Activated T-helper 17 cell treated with anti-CD3 and anti-CD28 coated beads, Interleukin-2, amount 50 U/mL, for 72 hours (primary cell): Measurements from ENCODE around the gene RGS7. TPM values are rescaled to one million over a fixed set of nuclear protein-coding genes. Genes with fewer than 3 reads are reported as not detected.
"Not testable (repeated sequence)": the region's sequence is repeated elsewhere in the genome, so short reads cannot be mapped to it uniquely, and the experiment has no call there.

ENCODE experiments used
- ATAC-seq: fragments of 150-1000 bp; cut with Tn5 transposase; replicated peaks from 2 replicates; pipeline ENCODE4 v1.10.0; 2021; ENCODE audit warnings: mild to moderate bottlenecking, moderate library complexity
- H3K27ac Mint-ChIP-seq: one replicate; pipeline ENCODE4 v1.8.0; 2022; ENCODE audit warnings: mixed read lengths
- H3K27me3 Mint-ChIP-seq: one replicate; pipeline ENCODE4 v1.8.0; 2022; ENCODE audit warnings: mixed read lengths
- H3K36me3 Mint-ChIP-seq: one replicate; pipeline ENCODE4 v1.8.0; 2022; ENCODE audit warnings: low read depth, mild to moderate bottlenecking, mixed read lengths
- H3K4me1 Mint-ChIP-seq: one replicate; pipeline ENCODE4 v1.8.0; 2022; ENCODE audit warnings: mixed read lengths
- H3K4me3 Mint-ChIP-seq: one replicate; pipeline ENCODE4 v1.8.0; 2022; ENCODE audit warnings: mild to moderate bottlenecking, mixed read lengths
- H3K9me3 Mint-ChIP-seq: one replicate; pipeline ENCODE4 v1.8.0; 2022; ENCODE audit warnings: mixed read lengths
- total RNA-seq, 2 donors: library from RNA; stranded (reverse); gene quantifications; one replicate each; pipeline ENCODE4 v1.2.3, GENCODE V29; 2022

The RGS7 gene
- total RNA-seq, 2 donors from 2014 or later = not detected

DNA sequence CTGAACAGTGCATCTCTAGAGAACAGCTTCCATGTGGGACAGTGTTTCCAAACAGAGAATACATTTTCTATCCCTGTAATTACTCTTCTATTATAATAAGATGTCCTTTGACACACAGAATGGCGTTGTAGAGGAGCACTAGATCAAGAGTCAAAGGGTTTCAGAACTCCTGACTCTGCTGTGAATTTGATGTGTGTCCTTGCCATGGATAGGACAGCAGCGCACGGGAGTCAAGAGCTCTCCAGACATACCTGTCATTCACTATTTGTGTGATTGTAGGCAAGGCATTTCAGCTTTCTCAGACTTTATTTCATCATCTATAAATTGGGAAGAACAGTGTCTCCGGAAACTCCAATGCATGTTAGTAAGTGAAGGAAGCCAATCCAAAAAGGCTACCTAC lies 176.4 kb downstream of the RGS7 start:
- H3K36me3 Mint-ChIP-seq = no peaks in the 10 kb centered on the region
- H3K27me3 Mint-ChIP-seq = no peaks in the 10 kb centered on the region
- H3K4me1 Mint-ChIP-seq = no peaks in the 10 kb centered on the region
- H3K4me3 Mint-ChIP-seq = no peak overlapping the region
- peaks cover 21% of the 10 kb centered on the region for H3K9me3 Mint-ChIP-seq
- no peak for ATAC-seq
- H3K27ac Mint-ChIP-seq = no peak overlapping the region

DNA sequence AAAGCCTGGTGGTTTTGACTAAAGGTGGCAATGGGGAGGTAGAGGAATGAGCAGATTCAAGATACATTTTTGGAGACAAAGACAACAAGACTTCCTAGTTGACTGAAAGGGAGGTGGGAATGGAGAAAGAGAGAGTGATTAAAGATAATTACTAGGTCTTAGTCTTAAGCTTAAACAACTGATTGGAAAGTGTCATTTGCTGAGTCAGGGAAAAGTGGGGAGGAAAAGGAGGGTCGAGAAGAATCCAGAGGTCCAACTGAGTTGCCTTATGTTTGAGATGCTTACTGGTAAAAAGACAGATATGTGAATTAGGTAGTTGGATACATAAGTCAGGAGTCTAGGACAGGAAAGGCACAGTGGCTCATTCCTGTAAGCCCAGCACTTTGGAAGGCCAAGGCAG lies 179.3 kb downstream of the RGS7 start:
- no peak overlapping the region for H3K4me3 Mint-ChIP-seq
- no peak for ATAC-seq

DNA sequence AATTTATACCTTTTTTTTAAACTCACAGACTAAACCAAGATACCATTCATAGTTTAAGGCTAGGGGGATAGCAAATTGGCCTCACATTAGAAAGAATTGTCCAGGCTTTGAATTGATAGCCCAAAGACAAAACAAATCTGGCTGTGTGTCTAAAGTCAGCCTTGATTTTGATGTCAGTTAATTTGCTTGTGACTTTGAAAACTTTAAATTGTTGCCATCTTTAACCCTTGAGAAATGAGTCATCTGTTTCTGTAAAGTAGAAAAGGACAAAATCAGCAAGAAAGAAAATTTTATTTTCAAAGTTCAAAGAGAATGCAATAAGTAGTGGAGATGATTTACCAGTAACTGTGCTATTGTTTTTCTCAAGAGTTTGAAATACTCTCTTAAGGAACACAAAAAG lies 184.5 kb downstream of the RGS7 start:
- H3K9me3 Mint-ChIP-seq = peaks cover 9% of the 10 kb centered on the region
- no peaks in the 10 kb centered on the region for H3K4me1 Mint-ChIP-seq
- no peaks in the 10 kb centered on the region for H3K27me3 Mint-ChIP-seq
- H3K27ac Mint-ChIP-seq = no peak overlapping the region
- H3K36me3 Mint-ChIP-seq = no peaks in the 10 kb centered on the region
- no peak overlapping the region for H3K4me3 Mint-ChIP-seq
- no peak for ATAC-seq

More for the DNA sequence above, 179.3 kb downstream of the RGS7 start:
- H3K9me3 Mint-ChIP-seq = peaks cover 13% of the 10 kb centered on the region
- no peaks in the 10 kb centered on the region for H3K27me3 Mint-ChIP-seq
- H3K27ac Mint-ChIP-seq = no peak overlapping the region
- no peaks in the 10 kb centered on the region for H3K4me1 Mint-ChIP-seq
- H3K36me3 Mint-ChIP-seq = no peaks in the 10 kb centered on the region

DNA sequence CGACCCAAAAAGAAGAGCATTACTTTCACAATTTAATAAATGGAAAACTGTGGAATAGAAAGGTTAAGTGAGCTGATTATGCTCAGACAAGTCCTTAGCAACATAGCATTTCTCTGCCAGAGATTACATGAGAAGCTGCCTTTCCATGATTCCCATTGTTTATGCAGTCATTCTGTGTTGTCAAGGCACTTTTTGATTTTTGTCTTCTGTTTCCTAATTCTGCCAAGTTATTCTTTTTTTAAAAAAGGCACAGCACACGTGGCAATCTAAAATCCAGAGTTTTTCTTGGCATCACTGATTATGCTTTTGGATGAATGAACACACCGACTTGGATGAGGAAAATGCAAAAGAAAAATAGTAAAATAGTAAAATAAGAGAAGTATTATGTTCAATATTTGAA lies 185.0 kb downstream of the RGS7 start:
- Mint-ChIP-seq H3K9me3 (peaks cover 7% of the 10 kb centered on the region), H3K4me1 (no peaks in the 10 kb centered on the region), H3K36me3 (no peaks in the 10 kb centered on the region), H3K4me3 (no peak overlapping the region), H3K27me3 (no peaks in the 10 kb centered on the region), H3K27ac (no peak overlapping the region)
- ATAC-seq = no peak

DNA sequence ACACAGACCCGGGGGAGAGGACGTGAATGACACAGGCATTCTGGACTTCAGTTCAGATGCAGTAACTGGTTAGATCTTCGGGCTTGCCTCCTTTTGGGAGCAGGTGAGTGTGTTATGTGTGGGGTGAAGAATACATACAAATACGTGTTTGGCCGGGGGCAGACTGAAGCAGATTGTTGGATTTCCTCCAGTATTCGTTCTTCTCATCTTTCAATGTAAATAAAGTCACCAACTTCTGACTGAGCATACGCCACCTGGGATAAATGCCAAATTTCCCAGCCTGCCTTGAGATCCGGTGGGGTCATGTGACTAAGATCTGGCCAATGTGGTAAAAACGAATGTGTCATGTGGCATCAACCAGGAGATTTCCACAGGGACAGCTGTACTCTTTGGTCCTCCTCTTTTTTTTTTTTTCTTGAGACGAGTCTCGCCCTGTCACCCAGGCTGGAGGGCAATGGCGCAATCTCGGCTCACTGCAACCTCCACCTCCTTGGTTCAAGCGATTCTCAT lies 189.8 kb downstream of the RGS7 start:
- no peaks in the 10 kb centered on the region for H3K4me1 Mint-ChIP-seq
- peaks cover 14% of the 10 kb centered on the region for H3K9me3 Mint-ChIP-seq
- H3K27me3 Mint-ChIP-seq = no peaks in the 10 kb centered on the region
- no peak overlapping the region for H3K4me3 Mint-ChIP-seq
- ATAC-seq = no peak
- no peaks in the 10 kb centered on the region for H3K36me3 Mint-ChIP-seq
- H3K27ac Mint-ChIP-seq = no peak overlapping the region

DNA sequence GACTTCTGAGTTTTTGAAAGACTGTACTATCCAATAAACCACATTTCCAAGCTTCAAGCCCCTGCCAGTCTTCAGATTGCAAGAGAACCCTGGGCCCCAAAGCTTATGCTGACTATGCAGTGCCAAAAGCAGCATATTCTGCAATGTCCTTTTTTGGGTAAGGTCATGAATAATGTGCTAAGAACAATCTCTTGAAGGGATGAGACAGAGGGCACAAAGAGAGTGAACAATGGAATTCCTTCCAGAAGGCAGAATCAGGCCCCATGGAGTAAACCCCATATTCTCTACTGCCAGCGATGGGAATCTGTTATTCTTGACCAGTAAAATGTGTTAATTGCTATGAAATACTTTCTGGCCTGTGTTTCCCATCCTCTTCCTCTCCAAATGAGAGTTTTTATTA lies 190.4 kb downstream of the RGS7 start:
- Mint-ChIP-seq H3K27ac (no peak overlapping the region), H3K9me3 (peaks cover 14% of the 10 kb centered on the region), H3K4me1 (no peaks in the 10 kb centered on the region), H3K27me3 (no peaks in the 10 kb centered on the region), H3K36me3 (no peaks in the 10 kb centered on the region), H3K4me3 (no peak overlapping the region)
- ATAC-seq = no peak

DNA sequence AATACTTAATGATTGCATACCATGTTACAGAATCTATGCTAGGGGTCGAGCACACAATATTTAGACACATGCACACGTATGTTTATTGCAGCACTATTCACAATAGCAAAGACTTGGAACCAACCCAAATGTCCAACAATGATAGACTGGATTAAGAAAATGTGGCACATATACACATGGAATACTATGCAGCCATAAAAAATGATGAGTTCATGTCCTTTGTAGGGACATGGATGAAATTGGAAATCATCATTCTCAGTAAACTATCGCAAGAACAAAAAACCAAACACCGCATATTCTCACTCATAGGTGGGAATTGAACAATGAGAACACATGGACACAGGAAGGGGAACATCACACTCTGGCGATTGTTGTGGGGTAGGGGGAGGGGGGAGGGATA lies 191.7 kb downstream of the RGS7 start:
- not testable (repeated sequence) for ATAC-seq, H3K36me3 Mint-ChIP-seq, H3K27ac Mint-ChIP-seq, H3K27me3 Mint-ChIP-seq, H3K4me3 Mint-ChIP-seq, H3K4me1 Mint-ChIP-seq
- H3K9me3 Mint-ChIP-seq = peaks cover 11% of the 10 kb centered on the region

DNA sequence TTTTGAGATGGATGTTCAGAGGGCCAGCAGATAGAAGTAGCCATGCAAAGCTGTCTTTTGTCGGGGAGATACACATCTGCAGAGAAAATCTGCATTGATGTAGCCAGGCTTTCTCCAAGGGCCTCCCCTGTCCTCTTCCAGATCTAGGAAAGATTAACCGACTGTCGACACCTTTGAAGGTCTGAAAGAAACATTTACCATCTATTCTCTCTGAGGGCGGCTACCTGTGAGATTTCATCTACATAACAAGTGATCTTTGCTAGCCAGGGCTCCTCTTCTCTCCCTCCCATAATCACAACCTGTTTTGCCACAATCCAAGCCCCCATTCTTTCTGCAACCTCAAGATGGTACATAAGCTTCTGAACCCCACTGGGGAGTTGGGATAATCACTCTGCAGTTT lies 193.6 kb downstream of the RGS7 start:
- no peak for ATAC-seq

DNA sequence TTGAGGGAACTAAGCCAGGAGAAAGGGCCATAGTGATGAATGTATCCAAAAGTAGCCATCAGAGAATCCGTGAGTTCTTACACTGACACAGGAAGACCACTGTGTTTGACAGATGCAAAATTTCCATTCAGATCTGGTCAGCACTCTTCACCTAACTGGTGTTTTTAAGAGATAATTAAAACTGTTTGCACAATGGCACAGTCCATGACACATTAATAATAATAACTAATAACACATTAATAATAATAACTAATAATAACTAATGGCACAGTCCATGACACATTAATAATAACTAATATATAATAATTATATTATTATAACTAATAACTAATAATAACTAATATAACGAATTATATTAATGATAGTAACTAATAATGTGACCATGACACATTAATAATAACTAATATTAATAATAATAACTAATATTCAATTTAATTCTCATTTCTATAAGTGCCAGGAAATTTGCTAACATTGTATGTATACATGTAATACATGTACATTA lies 195.8 kb downstream of the RGS7 start:
- peaks cover 11% of the 10 kb centered on the region for H3K9me3 Mint-ChIP-seq

More for the DNA sequence above, 193.6 kb downstream of the RGS7 start:
- H3K27ac Mint-ChIP-seq = no peak overlapping the region
- H3K4me3 Mint-ChIP-seq = no peak overlapping the region
- H3K9me3 Mint-ChIP-seq = peaks cover 16% of the 10 kb centered on the region
- H3K36me3 Mint-ChIP-seq = no peaks in the 10 kb centered on the region
- H3K27me3 Mint-ChIP-seq = no peaks in the 10 kb centered on the region
- no peaks in the 10 kb centered on the region for H3K4me1 Mint-ChIP-seq

DNA sequence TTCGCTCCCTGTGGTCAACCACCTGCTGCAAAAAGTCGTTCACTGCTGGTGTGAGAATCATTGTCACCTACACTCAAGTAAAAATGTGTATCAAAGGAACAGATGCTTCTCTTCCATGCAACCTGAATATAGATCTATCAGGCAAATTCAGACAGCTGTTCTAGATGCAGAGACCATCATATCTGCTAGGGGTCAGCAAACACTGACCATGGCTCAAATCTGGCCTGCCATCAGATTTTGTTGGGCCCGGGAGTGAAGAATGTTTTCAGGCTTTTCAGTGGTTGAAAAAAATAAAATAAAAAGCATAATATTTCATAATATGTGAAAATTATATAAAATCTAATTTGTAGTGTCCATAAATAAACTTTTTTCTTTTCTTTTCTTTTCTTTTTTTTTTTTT lies 199.6 kb downstream of the RGS7 start:
- Mint-ChIP-seq H3K4me1 (no peaks in the 10 kb centered on the region), H3K9me3 (peaks cover 7% of the 10 kb centered on the region), H3K36me3 (no peaks in the 10 kb centered on the region), H3K27ac (no peak overlapping the region), H3K4me3 (no peak overlapping the region), H3K27me3 (no peaks in the 10 kb centered on the region)
- ATAC-seq = no peak

More for the DNA sequence above, 195.8 kb downstream of the RGS7 start:
- H3K4me3 Mint-ChIP-seq = no peak overlapping the region
- H3K27me3 Mint-ChIP-seq = no peaks in the 10 kb centered on the region
- ATAC-seq = no peak
- no peaks in the 10 kb centered on the region for H3K36me3 Mint-ChIP-seq
- no peaks in the 10 kb centered on the region for H3K4me1 Mint-ChIP-seq
- no peak overlapping the region for H3K27ac Mint-ChIP-seq

DNA sequence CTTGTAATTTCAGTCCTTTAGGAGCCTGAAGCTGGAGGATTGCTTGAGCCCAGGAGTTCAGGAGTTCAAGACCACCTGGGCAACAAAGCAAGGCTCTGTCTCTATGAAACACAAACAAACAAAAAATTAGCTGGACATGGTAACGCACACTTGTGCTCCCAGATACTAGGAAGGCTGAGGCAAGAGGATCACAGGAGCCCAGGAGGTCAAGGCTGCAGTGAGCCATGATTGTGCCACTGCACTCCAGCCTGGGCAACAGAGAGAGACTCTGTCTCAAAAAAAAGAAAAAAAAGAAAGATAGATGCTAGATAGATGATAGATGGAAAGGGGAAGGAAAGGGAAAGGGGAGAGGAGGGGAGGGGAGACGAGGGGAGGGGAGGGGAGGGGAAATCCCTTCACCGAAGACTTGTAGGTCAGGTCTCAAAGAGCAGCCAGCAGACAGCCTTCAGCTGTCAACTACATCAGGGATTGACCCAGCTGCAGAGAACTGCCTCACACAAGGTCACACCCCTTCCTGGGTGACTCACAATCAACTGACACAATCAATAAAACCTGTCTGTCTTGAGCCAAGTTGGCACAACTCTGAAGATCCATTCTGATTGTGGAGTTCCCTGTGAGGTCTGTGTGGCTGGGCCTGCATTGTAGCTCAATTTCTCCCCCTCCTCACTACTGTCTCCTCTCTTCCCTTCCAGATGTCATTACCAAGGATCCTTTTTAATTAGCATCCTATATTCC lies 200.6 kb downstream of the RGS7 start:
- ATAC-seq = no peak
- no peaks in the 10 kb centered on the region for H3K27me3 Mint-ChIP-seq
- H3K9me3 Mint-ChIP-seq = peaks cover 7% of the 10 kb centered on the region
- no peak overlapping the region for H3K4me3 Mint-ChIP-seq
- H3K4me1 Mint-ChIP-seq = no peaks in the 10 kb centered on the region
- no peak overlapping the region for H3K27ac Mint-ChIP-seq
- no peaks in the 10 kb centered on the region for H3K36me3 Mint-ChIP-seq

DNA sequence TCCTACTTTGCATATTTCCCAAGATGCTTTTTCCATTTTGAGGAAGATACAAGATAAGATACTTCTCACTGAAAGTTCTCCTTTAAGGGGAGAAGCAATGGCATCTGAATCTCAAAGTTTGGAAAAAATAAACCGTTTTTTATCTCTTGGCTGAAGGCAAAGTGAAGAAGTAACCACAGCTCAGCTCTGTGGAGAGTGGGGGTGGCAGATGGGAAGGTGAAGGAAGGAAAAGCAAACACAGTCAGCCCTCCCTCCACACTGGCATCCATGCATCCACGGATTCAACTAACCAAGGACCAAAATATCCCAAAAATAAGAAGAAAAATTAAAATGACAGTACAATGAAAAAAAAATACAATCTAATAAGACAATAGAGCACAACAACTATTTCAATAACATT lies 211.1 kb downstream of the RGS7 start:
- no peak for ATAC-seq
- H3K4me1 Mint-ChIP-seq = no peaks in the 10 kb centered on the region

DNA sequence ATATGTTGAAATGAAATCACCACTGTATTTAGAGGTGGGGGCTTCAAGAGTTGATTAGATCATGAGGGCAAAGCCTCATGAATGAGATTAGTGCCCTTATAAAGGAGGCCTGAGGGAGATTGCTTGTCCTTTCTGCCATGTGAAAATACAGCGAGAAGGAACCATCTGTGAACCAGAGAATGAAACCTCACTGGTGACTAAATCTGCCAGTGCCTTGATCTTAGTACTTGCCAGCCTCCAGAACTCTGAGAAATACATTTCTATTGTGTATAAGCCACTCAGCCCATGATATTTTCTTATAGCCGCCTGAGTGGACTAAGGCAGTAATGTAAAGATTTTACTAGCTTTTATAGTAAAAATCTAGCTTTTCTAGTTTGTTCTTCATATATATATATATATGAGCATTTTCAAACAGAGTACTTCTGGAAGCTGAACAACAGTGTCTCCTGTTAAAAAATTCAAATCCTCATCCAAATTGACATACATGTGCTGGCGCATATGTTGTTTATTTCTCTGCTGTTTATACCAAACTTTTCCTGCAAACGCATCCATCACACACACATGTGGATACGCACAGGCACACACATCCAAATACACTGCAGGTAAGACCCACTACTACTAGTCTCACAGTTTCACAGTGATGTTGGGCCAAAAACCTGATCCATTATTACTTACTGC lies 213.1 kb downstream of the RGS7 start:
- no peak for ATAC-seq
- no peak overlapping the region for H3K27ac Mint-ChIP-seq
- no peaks in the 10 kb centered on the region for H3K36me3 Mint-ChIP-seq
- H3K4me3 Mint-ChIP-seq = no peak overlapping the region
- H3K27me3 Mint-ChIP-seq = no peaks in the 10 kb centered on the region
- H3K4me1 Mint-ChIP-seq = no peaks in the 10 kb centered on the region
- no peaks in the 10 kb centered on the region for H3K9me3 Mint-ChIP-seq

More for the DNA sequence above, 211.1 kb downstream of the RGS7 start:
- no peaks in the 10 kb centered on the region for H3K27me3 Mint-ChIP-seq
- no peak overlapping the region for H3K27ac Mint-ChIP-seq
- no peaks in the 10 kb centered on the region for H3K9me3 Mint-ChIP-seq
- no peaks in the 10 kb centered on the region for H3K36me3 Mint-ChIP-seq
- no peak overlapping the region for H3K4me3 Mint-ChIP-seq

DNA sequence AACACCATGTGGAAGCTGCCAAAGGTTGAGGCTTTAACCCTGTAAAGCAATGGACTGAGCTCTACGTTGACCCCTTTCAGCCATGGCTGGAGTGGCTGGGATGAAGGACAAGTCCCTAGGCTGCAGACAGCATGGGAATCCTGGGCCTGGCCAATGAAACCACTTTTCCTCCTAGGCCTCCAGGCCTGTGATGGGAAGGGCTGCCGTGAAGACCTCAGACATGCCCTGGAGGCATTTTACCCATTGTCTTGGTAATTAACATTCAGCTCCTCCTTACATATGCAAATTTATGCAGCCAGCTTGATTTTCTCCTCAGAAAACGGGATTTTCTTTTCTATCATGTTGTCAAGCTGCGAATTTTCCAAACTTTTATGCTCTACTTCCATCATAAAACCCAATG lies 214.5 kb downstream of the RGS7 start:
- Mint-ChIP-seq H3K36me3 (no peaks in the 10 kb centered on the region), H3K27ac (no peak overlapping the region), H3K4me1 (no peaks in the 10 kb centered on the region), H3K9me3 (no peaks in the 10 kb centered on the region), H3K27me3 (no peaks in the 10 kb centered on the region), H3K4me3 (no peak overlapping the region)
- ATAC-seq = no peak

DNA sequence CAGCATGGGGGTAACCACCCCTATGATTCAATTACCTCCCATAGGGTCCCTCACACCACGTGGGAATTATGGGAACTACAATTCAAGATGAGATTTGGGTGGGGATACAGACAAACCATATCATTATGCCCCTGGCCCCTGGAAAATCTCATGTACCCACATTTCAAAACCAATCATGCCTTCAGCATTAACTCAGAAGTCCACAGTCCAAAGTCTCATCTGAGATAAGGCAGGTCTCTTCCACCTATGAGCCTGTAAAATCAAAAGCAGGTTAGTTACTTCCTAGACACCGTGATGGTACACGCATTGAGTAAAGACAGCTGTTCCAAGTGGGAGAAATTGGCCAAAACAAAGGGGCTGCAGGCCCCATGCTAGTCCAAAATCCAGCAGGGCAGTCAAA lies 215.4 kb downstream of the RGS7 start:
- H3K9me3 Mint-ChIP-seq, H3K36me3 Mint-ChIP-seq, H3K4me3 Mint-ChIP-seq, H3K27ac Mint-ChIP-seq, H3K27me3 Mint-ChIP-seq, H3K4me1 Mint-ChIP-seq, ATAC-seq: not testable (repeated sequence)
